ENCODE data around the gene ADAMTSL5.
"Not testable (repeated sequence)": the region's sequence is repeated elsewhere in the genome, so short reads cannot be mapped to it uniquely, and the experiment has no call there.

Gene ADAMTSL5

GRCh38 chr19:1551068-1552040 lies 38.5 kb upstream of the ADAMTSL5 start:
- peaks cover 12% of the 10 kb centered on the region; the same call in 1 of the 2 replicates for H3K9me3 ChIP-seq
- no peak overlapping the region for H3K27ac ChIP-seq
- H3K4me3 ChIP-seq, result no peak overlapping the region
- H3K4me2 ChIP-seq, result no peak overlapping the region
- peaks cover 3% of the 10 kb centered on the region for H3K4me1 ChIP-seq
- peaks cover 39% of the 10 kb centered on the region for H3K36me3 ChIP-seq
- no peak for TF ChIP-seq Cebpa-rat (IDR thresholded peaks at IDR 0.05)
- no peak overlapping the region for H3K9ac ChIP-seq
- H4K20me1 ChIP-seq, result peaks cover 40% of the 10 kb centered on the region
- no peaks in the 10 kb centered on the region for H3K27me3 ChIP-seq

- no peak for TF ChIP-seq Cebpa-rat (IDR thresholded peaks at IDR 0.05)
- Histone ChIP-seq H4K20me1 (peaks cover 28% of the 10 kb centered on the region), H3K4me3 (no peak overlapping the region), H3K27ac (no peak overlapping the region), H3K36me3 (peaks cover 25% of the 10 kb centered on the region), H3K9me3 (peaks cover 12% of the 10 kb centered on the region; the same call in 1 of the 2 replicates), H3K27me3 (no peaks in the 10 kb centered on the region), H3K4me2 (no peak overlapping the region), H3K4me1 (peaks cover 8% of the 10 kb centered on the region), H3K9ac (no peak overlapping the region)
Observed at GRCh38 chr19:1549332-1549945, 36.6 kb upstream of the ADAMTSL5 start.

DNA sequence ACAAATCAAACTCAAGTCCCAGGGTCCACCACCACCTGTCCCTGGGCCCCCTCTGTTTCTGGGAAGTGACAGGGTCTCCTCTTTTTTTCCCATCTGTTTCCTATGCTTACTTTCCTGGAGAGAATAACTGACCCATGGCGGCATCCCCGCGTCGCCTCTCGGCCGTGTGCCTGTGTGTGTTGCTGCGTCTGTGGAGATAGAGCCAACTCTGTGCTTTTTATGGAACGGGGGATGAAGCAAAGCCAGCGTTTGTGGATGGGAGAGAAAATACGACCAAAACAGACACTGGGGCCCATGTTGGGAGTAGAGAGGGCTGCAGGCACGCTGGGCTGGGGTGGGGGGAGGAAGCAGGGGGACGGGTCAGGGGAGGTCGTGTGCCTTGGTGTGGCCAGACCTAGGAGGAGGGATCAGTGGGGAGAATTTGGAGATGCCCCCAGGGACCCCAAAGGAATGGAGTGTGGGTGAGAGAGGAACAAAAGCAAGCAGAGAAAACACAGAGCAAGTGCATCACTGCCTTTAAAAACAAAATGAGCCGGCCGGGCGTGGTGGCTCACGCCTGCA lies 27.6 kb upstream of the ADAMTSL5 start:
- H3K4me3 ChIP-seq, result no peak overlapping the region
- H3K4me1 ChIP-seq, result peaks cover 29% of the 10 kb centered on the region
- H3K27ac ChIP-seq, result no peak overlapping the region
- H3K9me3 ChIP-seq, result no peaks in the 10 kb centered on the region
- TF ChIP-seq Cebpa-rat (IDR thresholded peaks at IDR 0.05), result no peak
- H3K9ac ChIP-seq, result no peak overlapping the region
- H3K27me3 ChIP-seq, result no peaks in the 10 kb centered on the region
- no peaks in the 10 kb centered on the region for H3K36me3 ChIP-seq
- H4K20me1 ChIP-seq, result no peaks in the 10 kb centered on the region
- peak overlapping the region; percentile 26; the same call in 1 of the 2 replicates for H3K4me2 ChIP-seq

GRCh38 chr19:1539749-1540148 lies 26.9 kb upstream of the ADAMTSL5 start:
- not testable (repeated sequence) for H3K27me3 ChIP-seq, H3K9me3 ChIP-seq, H3K4me2 ChIP-seq, H3K4me3 ChIP-seq, H3K27ac ChIP-seq, H3K9ac ChIP-seq, H4K20me1 ChIP-seq, H3K36me3 ChIP-seq
- peaks cover 29% of the 10 kb centered on the region for H3K4me1 ChIP-seq

- H3K4me3 ChIP-seq, result no peak overlapping the region
- H3K4me2 ChIP-seq, result 0 out of 2 replicates have a peak overlapping the region, but pooled peaks have one; percentile 5
- no peaks in the 10 kb centered on the region for H3K36me3 ChIP-seq
- H3K9me3 ChIP-seq, result no peaks in the 10 kb centered on the region
- peaks cover 29% of the 10 kb centered on the region for H3K4me1 ChIP-seq
- TF ChIP-seq Cebpa-rat (IDR thresholded peaks at IDR 0.05), result no peak
- no peak overlapping the region for H3K9ac ChIP-seq
- H4K20me1 ChIP-seq, result no peaks in the 10 kb centered on the region
- H3K27me3 ChIP-seq, result no peaks in the 10 kb centered on the region
- H3K27ac ChIP-seq, result no peak overlapping the region
Observed at GRCh38 chr19:1538978-1539377, 26.2 kb upstream of the ADAMTSL5 start.

- H3K4me1 ChIP-seq, result peaks cover 28% of the 10 kb centered on the region
- not testable (repeated sequence) for H3K4me2 ChIP-seq, H3K9ac ChIP-seq, H3K4me3 ChIP-seq, H3K27ac ChIP-seq, H3K9me3 ChIP-seq, H3K36me3 ChIP-seq, H3K27me3 ChIP-seq, H4K20me1 ChIP-seq
Observed at GRCh38 chr19:1535699-1536098, 22.9 kb upstream of the ADAMTSL5 start.

DNA sequence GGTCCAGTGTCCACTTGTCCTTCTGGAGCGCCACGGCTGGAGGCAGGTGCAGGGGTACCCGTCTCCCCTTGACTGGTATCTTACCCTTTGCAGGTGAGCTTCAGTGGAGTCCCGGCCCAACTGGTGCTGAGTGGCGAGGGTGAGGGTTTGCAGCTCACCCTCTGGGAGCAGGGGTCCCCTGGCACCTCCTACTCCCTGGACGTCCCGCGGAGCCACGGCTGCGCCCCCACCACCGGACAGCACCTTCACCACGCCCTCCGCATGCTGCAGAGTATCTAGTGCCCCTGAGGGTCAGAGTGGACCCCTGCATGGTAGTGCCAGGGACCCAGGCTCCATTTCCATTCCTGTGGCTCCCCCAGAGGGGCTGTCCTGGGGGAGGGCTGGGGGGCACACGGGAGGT lies 22.2 kb upstream of the ADAMTSL5 start:
- no peaks in the 10 kb centered on the region for H3K27me3 ChIP-seq

GRCh38 chr19:1533510-1534150 lies 20.8 kb upstream of the ADAMTSL5 start:
- H3K4me3 ChIP-seq, result no peak overlapping the region
- no peaks in the 10 kb centered on the region for H3K36me3 ChIP-seq
- H3K9me3 ChIP-seq, result no peaks in the 10 kb centered on the region
- TF ChIP-seq Cebpa-rat (IDR thresholded peaks at IDR 0.05), result no peak
- H3K4me1 ChIP-seq, result peaks cover 16% of the 10 kb centered on the region
- no peak overlapping the region for H3K27ac ChIP-seq
- 0 out of 2 replicates have a peak overlapping the region, but pooled peaks have one; percentile 34 for H3K4me2 ChIP-seq
- H4K20me1 ChIP-seq, result no peaks in the 10 kb centered on the region
- H3K9ac ChIP-seq, result no peak overlapping the region
- no peaks in the 10 kb centered on the region for H3K27me3 ChIP-seq

More for the DNA sequence above, 22.2 kb upstream of the ADAMTSL5 start:
- H3K4me1 ChIP-seq, result peaks cover 21% of the 10 kb centered on the region
- TF ChIP-seq Cebpa-rat (IDR thresholded peaks at IDR 0.05), result no peak
- no peaks in the 10 kb centered on the region for H4K20me1 ChIP-seq
- H3K27ac ChIP-seq, result no peak overlapping the region
- no peaks in the 10 kb centered on the region for H3K36me3 ChIP-seq
- no peak overlapping the region for H3K4me2 ChIP-seq
- no peak overlapping the region for H3K4me3 ChIP-seq
- H3K9ac ChIP-seq, result no peak overlapping the region
- no peaks in the 10 kb centered on the region for H3K9me3 ChIP-seq

DNA sequence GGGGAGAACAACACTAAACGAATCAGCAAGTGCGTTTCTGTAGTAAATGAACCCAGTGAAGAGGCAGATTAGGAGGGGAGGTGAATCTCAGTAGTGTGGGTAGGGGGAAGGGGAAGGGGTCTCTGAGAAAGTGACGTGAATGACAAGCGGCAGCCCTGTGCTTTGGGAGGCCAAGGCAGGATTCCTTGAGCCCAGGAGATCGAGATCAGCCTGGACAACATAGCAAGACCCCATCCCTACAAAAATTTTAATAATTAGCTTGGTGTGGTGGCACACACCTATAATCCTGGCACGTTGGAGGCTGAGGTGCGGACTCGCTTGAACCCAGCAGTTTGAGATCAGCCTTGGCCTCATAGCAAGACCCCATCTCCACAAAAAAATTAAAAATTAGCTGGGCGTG lies 19.2 kb upstream of the ADAMTSL5 start:
- H4K20me1 ChIP-seq, result no peaks in the 10 kb centered on the region
- no peaks in the 10 kb centered on the region for H3K36me3 ChIP-seq
- H3K9ac ChIP-seq, result no peak overlapping the region
- H3K9me3 ChIP-seq, result no peaks in the 10 kb centered on the region
- no peak overlapping the region for H3K4me3 ChIP-seq
- no peak overlapping the region for H3K4me2 ChIP-seq
- TF ChIP-seq Cebpa-rat (IDR thresholded peaks at IDR 0.05), result no peak
- peaks cover 14% of the 10 kb centered on the region for H3K4me1 ChIP-seq
- no peaks in the 10 kb centered on the region for H3K27me3 ChIP-seq
- no peak overlapping the region for H3K27ac ChIP-seq
